Measurements from ENCODE around the gene WDR74. TPM values are rescaled to one million over a fixed set of nuclear protein-coding genes. Genes with fewer than 3 reads are reported as not detected.

Gene WDR74
- total and polyA plus RNA-seq, 9 of the 15 experiments (the other 6 are each of a cell fraction or from before 2014, with no cell fraction given): 32.7 to 210 (median 114) TPM

- TF ChIP-seq ZMIZ1 (IDR thresholded peaks at IDR 0.05; ENCODE audit: low read depth in 2 of 2, low read length in 2 of 2): 0 out of 4 replicates have a peak, but pooled peaks of 1 of the 2 experiments have one; percentile 44
- TF ChIP-seq PHB (CRISPR knock-in tag; IDR thresholded peaks at IDR 0.05): no peak
- no peak for TF ChIP-seq ZNF140 (CRISPR knock-in tag; IDR thresholded peaks at IDR 0.05)
- TF ChIP-seq CBX5 (IDR thresholded peaks at IDR 0.05; ENCODE audit: borderline replicate concordance, low read depth): no peak
- TF ChIP-seq E2F6 (IDR thresholded peaks at IDR 0.05; ENCODE audit: borderline replicate concordance in 1 of 2, extremely low read depth in 1 of 2, insufficient read depth in 1 of 2, insufficient read length in 1 of 2, low read depth in 1 of 2, low read length in 1 of 2, poor library complexity in 1 of 2, severe bottlenecking in 1 of 2): peak in 1 of 2 experiments; percentile 34
- no peak for TF ChIP-seq BDP1 (IDR thresholded peaks at IDR 0.05; ENCODE audit: insufficient read depth, insufficient read length)
- no peak for TF ChIP-seq ZNF766 (CRISPR knock-in tag; conservative IDR thresholded peaks at IDR 0.05)
- no peak for TF ChIP-seq IFI16 (CRISPR knock-in tag; IDR thresholded peaks at IDR 0.05)
- no peak for TF ChIP-seq XRCC3 (IDR thresholded peaks at IDR 0.05)
- TF ChIP-seq ELK3 (CRISPR knock-in tag; IDR thresholded peaks at IDR 0.05): no peak
- peak; percentile 92 for TF ChIP-seq POLR2A (conservative IDR thresholded peaks at IDR 0.05)
- no peak for TF ChIP-seq SOX6 (IDR thresholded peaks at IDR 0.05)
- TF ChIP-seq ZNF445 (CRISPR knock-in tag; IDR thresholded peaks at IDR 0.05; ENCODE audit: low read depth): no peak
- TF ChIP-seq POLR3G (IDR thresholded peaks at IDR 0.05; ENCODE audit: extremely low read depth, insufficient read length, insufficient replicate concordance): no peak
- no peak for TF ChIP-seq DIDO1 (tag; IDR thresholded peaks at IDR 0.05; ENCODE audit: low read depth)
- TF ChIP-seq CEBPZ (IDR thresholded peaks at IDR 0.05; ENCODE audit: borderline replicate concordance, low read depth, low read length): peak; percentile 97
- no peak for TF ChIP-seq U2AF1 (optimal IDR thresholded peaks at IDR 0.05; ENCODE audit: low read depth, low read length)
- TF ChIP-seq ZNF217 (CRISPR knock-in tag; IDR thresholded peaks at IDR 0.05): no peak
- TF ChIP-seq NCOR1 (IDR thresholded peaks at IDR 0.05): no peak
These were observed 7.7 kb downstream of the WDR74 start, which contains the start of gene STX5 (continued) for GRCh38 chr11:62831520-62832335.

Data from K562 (cell line).